Epithelial cell of esophagus (primary cell): ENCODE measurements around the gene ANKRD1.
A peak's percentile ranks its signal among the peaks of the same experiment; 100 is the strongest.

ENCODE experiments used
- DNase-seq: peaks from one replicate; pipeline ENCODE4 v3.0.0; 2010; ENCODE audit warnings: low read depth
- H3K4me3 ChIP-seq: 2 replicates; pipeline ENCODE4 v1.5.1; 2011; ENCODE audit warnings: mild to moderate bottlenecking, low read length, control low read depth
- CTCF ChIP-seq: IDR thresholded peaks from 2 replicates; pipeline ENCODE4 v1.5.1; 2011; ENCODE audit warnings: low read depth, mild to moderate bottlenecking, low read length, control low read depth, inconsistent platforms; ENCODE audit not compliant: insufficient read depth; ENCODE audit errors: missing control alignments

Gene ANKRD1

GRCh38 chr10:90965720-90966119 lies 44.8 kb upstream of the ANKRD1 start:
- no peak overlapping the region for H3K4me3 ChIP-seq
- no peak for DNase-seq
- no peak for TF ChIP-seq CTCF

- no peak for TF ChIP-seq CTCF
- H3K4me3 ChIP-seq: no peak overlapping the region
- DNase-seq: no peak
Measured at GRCh38 chr10:90964781-90965465, 44.0 kb upstream of the ANKRD1 start.

- H3K4me3 ChIP-seq: no peak overlapping the region
- DNase-seq: no peak
- TF ChIP-seq CTCF: no peak
Measured at GRCh38 chr10:90963331-90963730, 42.4 kb upstream of the ANKRD1 start.

GRCh38 chr10:90960355-90960814 lies 39.5 kb upstream of the ANKRD1 start:
- TF ChIP-seq CTCF: no peak
- H3K4me3 ChIP-seq: no peak overlapping the region
- peak; percentile 56 for DNase-seq

GRCh38 chr10:90959826-90960225 lies 38.9 kb upstream of the ANKRD1 start:
- no peak overlapping the region for H3K4me3 ChIP-seq
- no peak for TF ChIP-seq CTCF
- DNase-seq: no peak

GRCh38 chr10:90958781-90959180 lies 37.9 kb upstream of the ANKRD1 start:
- no peak for TF ChIP-seq CTCF
- H3K4me3 ChIP-seq: no peak overlapping the region
- DNase-seq: no peak
